C4-2B (cell line): Measurements from ENCODE around the gene TWIST2.

Source experiments
- H3K27ac ChIP-seq: fragments of 450-650 bp; 2 replicates; pipeline ENCODE4 v1.5.1; 2017
- CTCF ChIP-seq: fragments of 450-650 bp; conservative IDR thresholded peaks from 2 replicates; pipeline ENCODE4 v1.5.1; 2017; ENCODE audit warnings: mild to moderate bottlenecking
- ZFX ChIP-seq: fragments of 450-650 bp; IDR thresholded peaks from 2 replicates; pipeline ENCODE4 v1.6.1; 2017

Gene TWIST2

GRCh38 chr2:238853218-238853617 is 5.3 kb downstream of the TWIST2 start:
- no peak overlapping the region for H3K27ac ChIP-seq
- TF ChIP-seq CTCF (no peak), ZFX (no peak)

- no peak overlapping the region for H3K27ac ChIP-seq
- TF ChIP-seq ZFX: no peak
- TF ChIP-seq CTCF: no peak
Observed at GRCh38 chr2:238853721-238854120, 5.8 kb downstream of the TWIST2 start.

DNA sequence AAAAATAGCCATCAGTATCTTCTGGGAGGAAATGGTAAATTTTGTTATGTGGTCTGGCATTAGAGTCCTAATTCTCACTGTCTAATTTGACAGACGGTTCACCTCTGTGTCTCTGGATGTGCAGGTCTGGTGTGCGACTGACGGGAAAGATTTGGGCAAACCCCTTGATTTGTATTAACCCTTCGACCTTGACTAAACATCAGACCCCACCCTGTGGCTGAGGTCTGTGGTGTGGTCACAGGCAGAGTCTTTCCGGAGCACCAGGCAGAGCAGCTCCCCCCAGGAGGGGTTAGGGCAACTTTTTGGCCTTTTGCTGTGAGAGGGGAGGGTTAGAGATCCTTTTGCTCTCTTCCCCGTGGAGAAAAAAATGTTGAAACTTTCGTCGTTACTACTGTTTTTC is 6.4 kb downstream of the TWIST2 start:
- no peak overlapping the region for H3K27ac ChIP-seq
- TF ChIP-seq CTCF (no peak), ZFX (no peak)

GRCh38 chr2:238854699-238855229 is 6.9 kb downstream of the TWIST2 start:
- H3K27ac ChIP-seq: no peak overlapping the region

DNA sequence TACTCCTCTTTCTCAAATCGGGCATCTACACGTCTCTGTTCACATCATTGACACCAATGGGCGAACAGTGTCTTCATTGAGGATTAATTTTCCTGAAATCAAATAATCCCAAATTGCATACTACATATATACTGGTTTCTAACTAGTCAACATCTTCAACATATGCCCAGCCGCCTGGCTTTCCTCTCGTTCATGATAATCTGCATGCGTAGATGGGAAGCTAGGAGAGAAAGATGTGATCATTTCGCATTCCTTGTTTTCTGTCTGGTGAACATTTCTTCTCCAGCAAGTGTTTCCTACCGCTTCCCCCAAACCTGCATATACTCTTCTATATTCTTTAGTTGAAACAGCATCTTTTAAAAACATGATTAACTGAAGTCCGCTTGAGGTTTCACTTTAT is 7.4 kb downstream of the TWIST2 start:
- no peak overlapping the region for H3K27ac ChIP-seq

More at GRCh38 chr2:238854699-238855229, 6.9 kb downstream of the TWIST2 start:
- TF ChIP-seq CTCF: no peak

DNA sequence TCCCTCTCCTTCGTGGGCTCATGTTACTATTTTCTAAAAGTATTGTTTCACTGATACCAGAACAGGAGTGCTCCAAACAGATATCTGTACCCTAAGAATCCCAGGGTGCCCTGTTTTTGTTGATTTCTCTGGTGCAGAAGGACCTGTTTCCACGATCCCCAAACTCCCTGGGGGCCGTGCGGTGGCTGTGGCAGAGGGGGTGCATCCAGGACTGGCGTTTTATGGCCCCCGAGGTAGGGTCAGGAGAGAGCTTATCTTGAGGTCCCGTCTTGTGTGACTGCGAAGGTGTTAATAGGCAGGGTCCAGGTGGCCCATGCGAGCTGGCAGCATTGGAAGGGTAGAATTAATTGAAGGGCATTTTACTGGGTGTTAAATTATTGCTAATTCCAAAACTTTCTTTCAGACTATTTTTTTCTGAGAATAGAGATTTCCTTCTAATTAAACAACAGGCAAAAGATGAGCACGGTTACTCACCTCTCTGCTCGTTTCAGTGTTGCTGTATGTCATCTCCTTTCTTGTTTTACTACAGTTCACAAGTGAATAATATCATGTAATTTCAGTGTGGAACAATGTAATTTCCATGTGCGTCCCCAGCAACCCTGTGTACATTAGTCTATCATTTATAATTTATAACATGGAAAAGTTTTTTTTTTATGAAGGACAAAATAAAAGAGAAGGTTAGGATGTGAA is 8.2 kb downstream of the TWIST2 start:
- TF ChIP-seq CTCF (no peak), ZFX (no peak)

More for the DNA sequence above, 7.4 kb downstream of the TWIST2 start:
- TF ChIP-seq ZFX: no peak
- TF ChIP-seq CTCF: no peak

GRCh38 chr2:238856713-238857567 is 9.1 kb downstream of the TWIST2 start:
- H3K27ac ChIP-seq: no peak overlapping the region
- TF ChIP-seq ZFX (no peak), CTCF (no peak)

More for the DNA sequence above, 8.2 kb downstream of the TWIST2 start:
- H3K27ac ChIP-seq: no peak overlapping the region
